Measurements from ENCODE around the gene TLR8. TPM values are rescaled to one million over a fixed set of nuclear protein-coding genes. Genes with fewer than 3 reads are reported as not detected.

The TLR8 gene
- total and polyA plus RNA-seq, 2 of the 13 experiments (the other 11 are each of a cell fraction or from before 2014, with no cell fraction given) = not detected

GRCh38 chrX:12866451-12867377 is 39.7 kb upstream of the TLR8 start, which contains the start of gene TLR7:
TLR7 (plus strand) TSS chrX:12867072; CDS start chrX:12867579, 507 bp downstream.
- intact Hi-C loops (cut with micrococcal nuclease; ENCODE audit: unreplicated experiment) = no loop called here
- ChIA-PET CTCF (ENCODE audit: low intra/inter-chr PET ratio, low total read pairs) (no interaction called here), POLR2A (no interaction called here)
- Histone ChIP-seq H4K20me1 (ENCODE audit: insufficient read depth, low read length) (no peaks in the 10 kb centered on the region), H3K9me3 (ENCODE audit: low read length) (no peaks in the 10 kb centered on the region), H3K4me3 (replicated peaks in 1 of 3; ENCODE audit: insufficient read depth in 1 of 3, low read depth in 2 of 3, low read length in 3 of 3) (no peak within 1 kb of the TSS), H2AFZ (ENCODE audit: low read length) (no peak within 1 kb of the TSS), H3K79me2 (ENCODE audit: insufficient read depth, low read length) (no peaks in the 10 kb centered on the region), H3K27ac (ENCODE audit: extremely low read length, insufficient read depth, low read length) (no peak within 1 kb of the TSS), H3K9ac (ENCODE audit: insufficient read depth, low read depth, low read length) (no peak within 1 kb of the TSS), H3K27me3 (ENCODE audit: control insufficient read depth in 1 of 2, insufficient read depth in 2 of 2, low read length in 2 of 2) (no peaks in the 10 kb centered on the region), H3K4me2 (ENCODE audit: low read depth, low read length) (no peak within 1 kb of the TSS), H3K4me1 (ENCODE audit: insufficient read depth, low read length) (no peaks in the 10 kb centered on the region), H3K36me3 (replicated peaks in 1 of 2; ENCODE audit: control insufficient read depth in 1 of 2, insufficient read depth in 2 of 2, low read length in 2 of 2) (no peaks in the 10 kb centered on the region)
- TF ChIP-seq NFE2L2 (IDR thresholded peaks at IDR 0.05; ENCODE audit: low read length) (no peak), ARNT2 (CRISPR knock-in tag; IDR thresholded peaks at IDR 0.05; ENCODE audit: low read depth) (no peak), EED (CRISPR knock-in tag; IDR thresholded peaks at IDR 0.05) (no peak), SP4 (CRISPR knock-in tag; IDR thresholded peaks at IDR 0.05) (no peak), ZUFSP (CRISPR knock-in tag; IDR thresholded peaks at IDR 0.05; ENCODE audit: borderline replicate concordance) (no peak), ZFP1 (CRISPR knock-in tag; IDR thresholded peaks at IDR 0.05) (no peak), XRCC5 (optimal IDR thresholded peaks at IDR 0.05; ENCODE audit: low read length) (no peak), FOXM1 (CRISPR knock-in tag; IDR thresholded peaks at IDR 0.05) (no peak), MXI1 (IDR thresholded peaks at IDR 0.05; ENCODE audit: borderline replicate concordance, low read depth, low read length) (no peak), IRF2 (CRISPR knock-in tag; IDR thresholded peaks at IDR 0.05) (no peak), TFAP4 (IDR thresholded peaks at IDR 0.05; ENCODE audit: borderline replicate concordance, low read depth) (no peak), ZNF235 (CRISPR knock-in tag; IDR thresholded peaks at IDR 0.05; ENCODE audit: borderline replicate concordance) (no peak), NFYB (CRISPR knock-in tag; IDR thresholded peaks at IDR 0.05) (no peak), ASH2L (IDR thresholded peaks at IDR 0.05; ENCODE audit: insufficient read length, low read depth, low read length) (no peak), ZNF432 (CRISPR knock-in tag; IDR thresholded peaks at IDR 0.05; ENCODE audit: borderline replicate concordance) (no peak), KDM3A (CRISPR knock-in tag; IDR thresholded peaks at IDR 0.05; ENCODE audit: low read depth) (no peak)
- TF ChIP-seq, protein P1, sequence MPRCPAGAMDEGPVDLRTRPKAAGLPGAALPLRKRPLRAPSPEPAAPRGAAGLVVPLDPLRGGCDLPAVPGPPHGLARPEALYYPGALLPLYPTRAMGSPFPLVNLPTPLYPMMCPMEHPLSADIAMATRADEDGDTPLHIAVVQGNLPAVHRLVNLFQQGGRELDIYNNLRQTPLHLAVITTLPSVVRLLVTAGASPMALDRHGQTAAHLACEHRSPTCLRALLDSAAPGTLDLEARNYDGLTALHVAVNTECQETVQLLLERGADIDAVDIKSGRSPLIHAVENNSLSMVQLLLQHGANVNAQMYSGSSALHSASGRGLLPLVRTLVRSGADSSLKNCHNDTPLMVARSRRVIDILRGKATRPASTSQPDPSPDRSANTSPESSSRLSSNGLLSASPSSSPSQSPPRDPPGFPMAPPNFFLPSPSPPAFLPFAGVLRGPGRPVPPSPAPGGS (CRISPR knock-in tag; IDR thresholded peaks at IDR 0.05) = no peak
- FAIRE-seq (no peak), ATAC-seq (no peak), DNase-seq (ENCODE audit: low spot score) (no peak)
- BruUV-seq (replicated peaks) = no TSS peak
- in situ Hi-C loops (cut with HindIII; ENCODE audit: extremely low pct_ligation_motif_present, low pct_unique_long_range_greater_than_20kb) = no loop called here
- 1% methylated on average over 7 of the region's 7 CpGs for WGBS (ENCODE audit: low lambda C conversion rate)

Measured in HepG2 (cell line).